NCI-H460 (cell line): ENCODE measurements around the gene HNF4A. TPM values are rescaled to one million over a fixed set of nuclear protein-coding genes. Genes with fewer than 3 reads are reported as not detected.

Source experiments
- DNase-seq: peaks from one replicate; pipeline ENCODE4 v3.0.0-alpha.2; 2016; ENCODE audit warnings: low read depth; ENCODE audit errors: extremely low read depth
- total RNA-seq: library from RNA; depleted of rRNA; stranded (reverse); fragments of >200 nt; shearing (Covaris generic); gene quantifications from 2 replicates; pipeline ENCODE4 v1.2.3, GENCODE V29; 2014

The HNF4A gene
- total RNA-seq, 1 experiment from 2014 or later = 0.12 TPM

DNA sequence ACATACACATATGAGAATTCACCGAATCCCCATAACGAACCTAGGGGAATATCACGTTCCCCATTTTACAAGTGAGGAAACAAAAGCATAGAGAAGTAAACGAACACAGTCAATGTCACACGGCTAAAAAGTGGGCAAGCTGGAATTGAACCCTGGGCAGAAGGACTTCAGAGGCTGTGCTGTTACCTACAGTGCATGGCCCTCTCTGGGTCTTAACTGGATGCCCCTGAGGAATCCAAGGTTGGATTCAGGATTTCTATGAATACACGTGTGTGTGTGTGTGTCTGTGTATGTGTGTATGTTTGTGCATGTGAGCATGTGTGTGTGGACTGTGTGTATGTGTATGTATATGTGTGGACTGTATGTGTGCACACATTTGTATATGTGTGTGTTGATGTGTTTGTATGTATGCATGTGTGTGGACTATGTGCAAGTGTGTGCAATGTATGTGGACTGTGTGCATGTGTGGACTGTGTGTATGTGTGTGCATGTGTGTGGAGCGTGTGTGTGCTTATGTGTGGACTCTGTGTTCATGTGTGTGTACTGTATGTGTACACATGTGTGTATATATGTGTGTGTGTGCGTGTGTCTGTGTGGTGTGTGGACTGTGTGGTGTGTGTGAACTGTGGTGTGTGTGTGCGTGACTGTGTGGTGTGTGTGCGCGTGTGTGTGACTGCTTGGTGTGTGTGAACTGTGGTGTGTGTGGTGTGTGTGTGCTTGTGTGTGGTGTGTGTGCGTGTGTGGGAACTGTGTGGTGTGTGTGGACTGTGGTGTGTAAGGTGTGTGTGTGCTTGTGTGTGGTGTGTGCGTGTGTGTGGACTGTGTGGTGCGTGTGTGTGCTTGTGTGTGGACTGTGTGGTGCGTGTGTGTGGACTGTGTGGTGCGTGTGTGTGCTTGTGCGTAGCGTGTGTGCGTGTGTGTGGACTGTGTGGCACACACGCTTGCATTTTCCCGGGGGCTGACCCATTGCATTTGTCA lies 49.0 kb downstream of the HNF4A start:
- no peak for DNase-seq

DNA sequence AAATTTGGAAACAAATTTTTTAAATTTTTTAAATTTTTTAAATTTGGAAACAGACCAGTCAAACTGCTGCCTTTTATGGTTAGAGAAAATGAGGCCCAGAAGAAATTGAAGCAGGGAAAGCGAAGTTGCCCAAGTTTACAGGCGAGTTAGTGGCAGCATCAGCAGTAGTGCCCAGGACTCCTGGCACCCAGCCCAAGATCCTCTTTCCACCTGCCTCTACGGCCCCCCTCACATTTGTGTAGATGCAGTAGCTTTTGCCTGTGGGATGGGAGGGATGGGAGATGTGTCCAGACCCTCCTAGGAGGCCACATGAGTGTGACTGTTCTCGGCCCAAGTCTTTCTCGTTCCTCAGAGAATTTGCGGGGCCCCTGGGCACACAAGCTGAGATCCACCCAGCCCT lies 49.8 kb downstream of the HNF4A start:
- no peak for DNase-seq

DNA sequence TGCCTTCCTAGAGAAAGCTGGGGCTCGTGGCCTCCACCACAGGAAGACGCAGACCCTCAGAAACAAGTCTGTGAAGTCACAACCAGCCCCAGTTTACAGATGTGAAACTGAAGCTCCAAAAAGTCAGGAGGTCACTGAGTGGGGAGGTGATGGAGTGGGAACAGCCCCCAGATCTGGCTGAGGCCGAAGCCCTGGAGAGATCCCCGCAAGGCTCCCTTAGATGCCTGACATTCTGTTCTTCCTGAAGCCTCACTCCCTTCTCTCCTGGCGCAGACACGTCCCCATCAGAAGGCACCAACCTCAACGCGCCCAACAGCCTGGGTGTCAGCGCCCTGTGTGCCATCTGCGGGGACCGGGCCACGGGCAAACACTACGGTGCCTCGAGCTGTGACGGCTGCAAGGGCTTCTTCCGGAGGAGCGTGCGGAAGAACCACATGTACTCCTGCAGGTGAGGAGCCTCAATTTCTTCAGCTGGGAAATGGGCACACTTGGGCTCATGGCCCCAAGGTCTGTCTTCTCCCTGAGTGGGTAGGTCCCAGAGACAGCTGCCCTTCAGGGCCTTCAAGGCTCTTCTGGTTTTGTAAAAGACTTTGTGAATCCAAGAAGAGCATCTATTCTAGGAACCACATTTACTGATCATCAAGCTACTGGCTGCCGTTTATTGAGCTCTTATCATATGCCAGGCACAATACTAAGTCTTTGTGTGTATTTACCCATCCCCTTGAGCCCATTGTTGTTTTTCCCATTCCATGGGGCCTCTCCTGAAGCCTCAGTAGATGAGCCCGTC lies 50.5 kb downstream of the HNF4A start:
- DNase-seq = no peak

DNA sequence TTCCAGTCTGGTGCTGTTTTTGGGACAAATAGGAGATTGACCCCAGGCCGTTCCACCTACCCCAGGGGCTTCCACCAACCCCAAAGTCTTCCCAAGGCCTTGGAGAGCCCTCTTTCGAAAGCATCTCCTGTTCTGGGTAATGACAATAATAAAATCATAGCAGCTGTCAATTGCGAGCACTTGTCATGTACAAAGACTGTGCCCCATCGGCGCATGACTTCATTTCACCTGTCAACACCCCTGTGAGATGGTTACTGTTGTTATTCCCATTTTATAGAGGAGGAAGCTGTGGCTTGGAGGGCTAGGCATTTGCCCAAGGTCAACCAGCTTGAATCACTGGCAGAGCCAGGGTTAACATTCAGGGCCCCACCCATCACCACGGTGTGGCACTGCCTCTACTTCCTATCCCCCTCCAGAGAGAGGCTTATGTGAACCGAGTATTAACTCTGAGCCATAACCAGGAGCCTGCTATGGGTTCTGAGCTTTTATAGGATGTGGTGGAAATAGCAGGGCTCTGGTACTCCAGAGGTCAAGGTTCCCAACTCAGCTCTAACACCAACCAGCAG lies 51.2 kb downstream of the HNF4A start:
- DNase-seq = no peak

DNA sequence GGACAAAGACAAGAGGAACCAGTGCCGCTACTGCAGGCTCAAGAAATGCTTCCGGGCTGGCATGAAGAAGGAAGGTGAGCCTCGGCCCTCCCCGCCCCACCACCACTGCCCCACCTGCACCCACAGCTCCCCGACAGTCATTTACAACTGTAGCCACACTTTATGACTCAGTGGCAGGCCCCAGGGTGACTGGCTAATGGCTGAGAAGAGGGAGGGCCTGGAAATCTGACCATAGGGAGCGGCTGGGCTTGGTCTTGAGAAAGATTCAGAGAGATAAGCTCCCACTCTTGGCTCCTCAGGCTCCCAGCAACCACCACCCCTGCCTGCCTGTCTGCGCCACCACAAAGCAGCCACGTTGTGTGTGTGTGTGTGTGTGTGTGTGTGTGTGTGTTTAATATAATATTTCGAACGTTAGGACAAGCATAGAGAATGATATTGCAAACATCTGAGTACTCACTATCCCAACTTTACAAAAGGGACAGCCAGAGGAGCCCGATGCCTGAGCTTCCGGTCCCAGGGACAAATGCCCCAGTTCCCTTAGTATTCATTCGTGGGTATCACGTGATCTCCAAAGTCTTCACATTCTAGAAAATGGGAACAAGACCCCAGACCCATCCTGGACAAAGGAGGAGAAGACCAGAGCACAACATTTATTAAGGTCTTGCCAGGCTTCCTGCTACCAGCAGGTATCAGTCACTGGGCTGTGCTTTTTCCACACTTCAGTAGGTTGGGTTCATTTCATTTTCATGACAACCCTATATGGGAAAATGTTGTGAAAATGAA lies 52.1 kb downstream of the HNF4A start:
- DNase-seq = no peak

DNA sequence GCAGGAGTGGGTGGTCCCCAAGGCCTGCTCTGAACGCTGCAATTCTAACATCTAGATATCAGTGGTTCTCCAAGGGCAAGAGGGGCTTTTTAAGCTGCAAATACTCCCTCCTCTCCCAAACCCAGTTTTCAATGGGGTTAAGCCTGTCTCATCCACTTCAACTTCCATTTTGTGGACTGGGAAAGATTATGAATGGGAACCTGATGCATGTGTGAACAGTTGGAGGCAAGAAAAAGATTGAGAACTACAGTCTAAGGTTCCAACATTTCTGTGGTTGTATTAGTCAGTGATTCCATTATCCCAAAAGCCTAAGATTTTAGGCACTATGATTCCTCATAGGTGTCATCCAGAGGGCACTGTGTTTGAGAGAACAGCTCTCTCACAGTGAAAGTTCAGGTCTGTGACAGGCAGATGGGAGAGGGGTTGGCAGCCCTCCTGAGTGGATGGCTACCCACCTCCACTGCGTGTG lies 53.7 kb downstream of the HNF4A start:
- DNase-seq = no peak

DNA sequence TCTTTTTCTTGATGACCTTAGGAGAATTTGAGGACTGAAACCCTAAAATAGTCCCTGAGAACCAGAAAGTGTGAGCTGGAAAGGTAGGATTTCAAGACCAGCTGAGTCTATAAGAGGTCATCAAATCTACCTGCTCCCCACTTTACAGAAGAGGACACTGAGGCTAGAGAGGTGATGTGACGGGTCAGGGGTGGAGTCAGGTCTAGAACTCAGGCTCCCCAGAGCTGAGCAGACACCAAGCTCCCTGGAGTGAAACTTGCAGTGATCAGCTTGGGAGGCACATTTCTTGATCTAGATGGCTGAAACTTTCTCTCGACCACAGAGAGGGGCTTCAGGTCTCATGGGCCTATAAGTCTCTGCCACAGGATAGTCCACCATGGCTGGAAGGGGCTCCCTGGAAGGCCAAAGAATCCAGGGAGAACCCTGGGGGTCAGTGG lies 55.1 kb downstream of the HNF4A start:
- DNase-seq = no peak

DNA sequence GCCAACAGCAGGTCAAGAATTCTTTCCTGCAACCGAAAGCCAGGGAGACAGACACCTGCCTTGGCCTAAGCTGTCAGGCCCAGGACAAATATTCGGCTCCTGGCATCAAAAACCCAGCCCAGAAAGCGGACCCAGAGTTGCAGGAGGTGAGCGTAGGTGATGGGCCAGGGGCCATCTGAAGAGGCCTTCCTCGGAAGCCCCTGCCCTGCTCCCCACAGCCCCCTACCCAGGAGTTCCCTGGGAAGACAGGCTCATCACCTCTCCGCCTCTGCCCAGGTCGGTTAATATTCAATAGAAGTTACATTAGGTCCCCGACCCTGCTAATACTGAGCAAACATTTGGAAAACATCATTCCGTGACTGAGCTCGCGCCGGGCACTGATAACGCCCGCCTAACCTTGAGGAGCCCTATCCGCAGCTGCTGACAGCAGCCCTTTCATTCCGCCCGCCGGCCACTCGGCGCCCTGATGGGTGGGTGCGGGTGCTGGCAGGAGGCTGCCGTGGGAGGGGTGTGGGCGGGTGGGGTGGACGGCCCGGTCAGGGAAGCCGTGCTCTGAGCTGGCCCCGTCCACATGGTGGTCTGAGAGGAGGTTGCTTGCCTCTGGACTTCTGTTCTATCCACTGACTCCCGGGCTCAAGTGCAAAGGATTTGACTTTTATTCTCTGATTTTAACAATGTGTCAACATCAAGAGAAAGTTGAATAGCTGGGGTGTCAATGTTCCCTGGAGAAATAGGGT lies 55.7 kb downstream of the HNF4A start:
- DNase-seq = no peak

DNA sequence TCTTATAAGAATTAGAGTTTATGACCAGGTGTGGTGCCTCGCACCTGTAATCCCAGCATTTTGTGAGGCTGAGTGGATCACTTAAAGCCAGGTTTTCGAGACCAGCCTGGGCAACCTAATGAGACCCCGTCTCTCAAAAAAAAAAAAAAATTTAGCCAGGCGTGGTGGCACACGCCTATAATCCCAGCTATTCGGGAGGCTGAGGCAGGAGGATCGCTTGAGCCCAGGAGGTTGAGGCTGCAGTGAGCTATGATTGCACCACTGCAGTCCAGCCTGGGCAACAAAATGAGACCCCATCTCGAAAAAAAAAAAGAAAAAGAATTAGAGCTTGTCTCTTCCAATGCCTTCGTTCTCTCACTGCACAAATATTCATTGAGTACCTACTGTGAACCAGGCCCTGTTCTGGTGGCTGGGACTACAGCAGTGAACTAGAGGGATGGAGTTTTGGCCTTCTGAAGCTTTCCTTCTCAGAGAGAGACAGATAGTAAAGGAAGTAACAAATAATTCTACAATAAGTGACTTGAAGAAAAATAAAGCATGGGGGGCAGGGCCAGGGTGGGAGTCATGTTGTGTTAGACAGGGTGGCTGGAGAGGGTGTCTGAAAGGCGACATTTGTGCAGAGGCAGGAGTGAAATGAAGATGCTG lies 56.4 kb downstream of the HNF4A start:
- no peak for DNase-seq

DNA sequence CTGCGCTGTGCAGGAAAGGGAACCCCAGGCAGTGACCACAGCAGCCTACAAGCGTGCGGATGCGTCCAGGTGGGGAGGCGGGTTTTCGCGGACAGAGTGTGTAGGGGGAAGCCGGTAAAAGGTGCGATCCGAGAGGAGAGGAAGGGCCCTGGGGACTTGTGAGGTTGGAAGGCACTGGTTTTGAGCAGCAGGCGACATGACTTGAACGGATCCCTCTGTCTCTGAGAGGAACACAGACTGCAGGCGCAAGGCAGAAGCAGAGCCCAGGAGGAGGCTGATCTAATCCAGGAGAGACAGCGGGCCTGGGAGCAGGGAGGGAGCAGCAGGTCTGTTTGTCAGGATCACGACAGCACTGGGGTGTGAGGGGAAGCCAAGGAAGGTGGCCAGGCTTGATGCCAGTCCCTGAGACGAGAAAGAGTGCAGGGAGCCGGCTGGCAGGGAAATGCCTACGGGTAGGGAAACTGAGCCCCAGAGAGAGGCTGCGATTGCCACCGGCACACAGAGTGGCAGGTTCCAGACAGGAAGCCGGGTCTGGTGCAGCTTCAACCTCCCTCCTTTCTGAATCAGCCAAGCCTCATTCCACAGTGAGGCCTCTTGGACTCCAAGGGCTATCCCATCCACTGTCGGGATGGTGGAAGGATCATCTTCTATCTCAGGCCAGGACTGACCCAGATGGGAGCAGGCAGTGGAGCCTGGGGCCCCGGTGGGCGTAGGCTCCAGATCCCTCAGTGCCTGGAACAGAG lies 57.1 kb downstream of the HNF4A start:
- DNase-seq = no peak

DNA sequence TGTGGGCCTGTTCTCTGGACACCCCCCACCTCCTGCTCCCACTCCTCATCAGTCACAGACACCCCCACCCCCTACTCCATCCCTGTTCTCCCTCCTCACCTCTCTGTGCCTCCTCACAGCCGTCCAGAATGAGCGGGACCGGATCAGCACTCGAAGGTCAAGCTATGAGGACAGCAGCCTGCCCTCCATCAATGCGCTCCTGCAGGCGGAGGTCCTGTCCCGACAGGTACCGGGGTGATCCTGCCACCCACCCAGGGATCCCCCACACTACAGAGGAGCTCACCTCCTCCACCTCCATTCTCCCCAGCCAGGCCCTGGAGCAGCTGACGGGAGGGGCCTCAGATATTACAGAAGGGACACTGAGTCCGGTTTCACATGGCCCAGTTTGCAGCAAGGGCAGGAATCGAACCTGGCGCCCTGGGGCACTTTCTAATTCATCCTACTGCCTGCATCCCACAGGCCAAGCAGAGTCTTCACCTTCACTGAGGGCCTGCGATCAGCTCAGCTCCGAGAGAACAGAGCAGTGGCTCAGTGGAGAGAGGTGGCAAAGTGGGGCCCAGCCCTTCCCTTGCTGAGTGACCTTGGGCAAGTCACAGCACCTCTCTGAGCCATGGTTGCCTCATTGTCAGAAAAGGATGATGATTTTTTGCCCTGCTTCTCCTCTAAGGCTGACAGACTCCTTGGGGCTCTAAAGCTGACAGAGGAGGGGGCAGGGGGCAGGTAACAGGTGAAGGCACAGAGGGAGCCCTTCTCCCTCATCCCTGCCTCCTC lies 58.3 kb downstream of the HNF4A start:
- DNase-seq = no peak

DNA sequence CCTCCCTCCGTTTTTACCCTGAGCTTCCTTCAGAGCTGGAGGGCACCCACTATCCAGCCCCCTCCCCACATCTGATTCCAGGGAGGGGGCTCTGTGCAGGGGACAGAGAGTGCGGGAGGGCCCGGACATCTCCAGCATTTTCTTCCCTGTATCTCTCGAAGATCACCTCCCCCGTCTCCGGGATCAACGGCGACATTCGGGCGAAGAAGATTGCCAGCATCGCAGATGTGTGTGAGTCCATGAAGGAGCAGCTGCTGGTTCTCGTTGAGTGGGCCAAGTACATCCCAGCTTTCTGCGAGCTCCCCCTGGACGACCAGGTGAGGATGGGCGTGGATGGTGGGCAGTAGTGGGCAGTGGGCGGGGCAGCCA lies 58.8 kb downstream of the HNF4A start:
- DNase-seq = no peak

DNA sequence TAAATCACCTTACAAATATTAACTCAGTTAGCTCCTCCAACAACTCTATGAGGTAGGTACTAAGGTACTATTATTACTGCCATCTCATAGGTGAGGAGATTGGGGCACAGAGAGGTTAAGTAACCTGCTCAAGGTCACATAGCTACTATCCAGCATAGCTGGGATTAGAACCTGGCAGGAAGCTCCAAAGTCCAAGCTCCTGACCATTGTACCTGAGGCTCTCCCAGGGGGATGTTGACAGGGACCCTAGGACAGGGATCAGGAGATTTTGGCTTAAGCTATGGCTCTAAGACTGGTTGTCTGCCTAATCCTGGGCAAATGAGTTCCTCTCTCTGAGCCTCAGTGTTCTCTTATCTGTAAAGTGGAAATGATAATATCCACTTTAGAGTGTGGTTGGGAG lies 59.3 kb downstream of the HNF4A start:
- no peak for DNase-seq

DNA sequence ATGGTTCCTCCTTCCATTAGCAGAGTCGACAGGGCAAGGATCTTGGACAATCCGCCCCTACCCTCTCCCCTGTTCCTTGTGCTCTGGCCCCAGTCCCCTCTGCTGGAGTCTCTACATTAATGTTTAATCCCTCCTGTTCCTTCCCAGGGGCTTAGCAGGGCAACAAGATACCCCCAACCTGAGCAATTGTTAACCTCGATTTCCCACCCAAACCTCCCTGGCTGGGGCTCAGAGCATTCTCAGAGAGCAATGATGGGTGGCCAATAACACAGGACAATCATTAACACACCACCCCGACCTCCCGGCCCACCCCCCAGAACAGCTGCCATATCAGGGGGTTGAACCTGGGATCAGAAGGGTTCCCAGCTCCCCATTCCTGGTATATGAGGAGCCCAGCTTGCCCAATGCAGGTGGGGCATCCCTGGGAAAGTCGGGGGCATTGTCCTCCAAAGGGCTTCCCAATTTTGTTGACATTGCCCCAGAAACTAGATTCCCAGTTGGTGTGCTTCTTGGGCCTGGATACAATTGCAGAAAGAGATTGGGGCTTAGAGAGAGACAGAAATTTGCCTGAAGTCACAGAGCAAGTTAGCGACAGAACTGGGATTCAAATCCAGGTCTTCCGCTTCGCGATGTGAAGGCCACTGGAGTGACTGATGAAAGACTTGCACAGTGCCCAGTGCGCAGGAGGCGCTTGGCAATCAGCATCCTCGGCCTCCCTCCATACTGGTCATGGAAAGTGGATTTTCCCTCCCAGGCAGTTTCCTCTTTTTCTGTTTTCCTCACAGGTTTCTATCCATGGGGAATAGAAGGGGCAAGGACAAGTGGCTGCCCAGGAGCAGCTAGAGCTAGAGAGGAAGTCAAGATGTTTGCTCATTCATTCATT lies 60.6 kb downstream of the HNF4A start:
- no peak for DNase-seq

DNA sequence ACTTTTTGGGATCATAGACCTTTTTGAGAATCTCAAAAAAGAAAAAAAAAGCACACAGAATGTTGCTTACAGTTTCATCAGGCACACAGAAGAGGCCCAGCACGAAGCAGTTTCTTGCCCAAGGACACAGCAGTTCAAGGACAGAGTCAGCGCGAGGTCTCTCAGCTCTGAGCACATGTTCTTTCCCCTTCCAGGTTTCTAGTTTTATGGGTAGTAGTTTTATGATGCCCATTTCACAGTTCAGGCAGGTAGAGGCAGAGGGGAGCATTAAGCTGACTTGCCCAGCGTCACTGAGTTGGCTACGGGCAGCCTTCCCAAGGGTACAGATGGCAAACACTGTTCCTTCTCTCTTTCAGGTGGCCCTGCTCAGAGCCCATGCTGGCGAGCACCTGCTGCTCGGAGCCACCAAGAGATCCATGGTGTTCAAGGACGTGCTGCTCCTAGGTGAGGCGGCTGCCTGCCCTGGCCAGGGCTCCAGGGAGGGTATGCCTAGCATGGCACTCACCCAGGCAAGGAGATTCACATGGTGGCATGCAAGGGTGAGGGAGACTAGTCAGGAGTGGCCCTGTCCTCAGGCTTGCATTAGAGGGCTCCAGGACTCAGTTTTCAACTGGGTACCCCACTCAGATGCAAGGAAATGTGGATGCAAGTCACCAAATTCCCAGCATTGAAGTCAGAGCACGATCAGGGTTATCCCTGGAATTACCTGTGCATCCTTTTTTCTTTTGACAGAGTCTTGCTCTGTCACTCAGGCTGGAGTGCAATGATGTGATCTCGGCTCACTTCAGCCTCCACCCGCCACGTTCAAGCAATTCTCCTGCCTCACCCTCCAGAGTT lies 62.8 kb downstream of the HNF4A start:
- no peak for DNase-seq
